GM21619 (cell line): Measurements from ENCODE around the gene HAGHL.
"Not testable (repeated sequence)": the region's sequence is repeated elsewhere in the genome, so short reads cannot be mapped to it uniquely, and the experiment has no call there.

Source experiments
- ATAC-seq: cut with Tn5 transposase; IDR thresholded peaks from one replicate; pipeline ENCODE4 v1.9.1; 2021; ENCODE audit not compliant: unreplicated experiment

HAGHL gene

GRCh38 chr16:751152-752006 lies 24.5 kb downstream of the HAGHL start:
- no peak for ATAC-seq

DNA sequence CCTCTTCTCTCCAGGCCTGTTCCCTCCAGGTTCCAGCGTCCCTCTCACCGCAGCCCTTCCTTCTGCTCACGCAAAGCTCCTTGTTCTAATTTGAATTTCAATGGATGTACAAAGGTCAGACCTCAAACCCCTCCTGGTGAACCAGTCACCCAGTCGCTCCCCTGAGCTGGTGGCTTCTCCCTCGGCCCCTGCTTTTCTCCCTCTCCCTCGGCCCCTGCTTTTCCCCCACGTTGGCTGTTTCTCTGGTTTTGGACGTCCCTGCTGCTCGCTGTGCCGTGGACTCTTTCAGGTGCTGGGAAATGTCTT lies 25.1 kb downstream of the HAGHL start:
- no peak for ATAC-seq

DNA sequence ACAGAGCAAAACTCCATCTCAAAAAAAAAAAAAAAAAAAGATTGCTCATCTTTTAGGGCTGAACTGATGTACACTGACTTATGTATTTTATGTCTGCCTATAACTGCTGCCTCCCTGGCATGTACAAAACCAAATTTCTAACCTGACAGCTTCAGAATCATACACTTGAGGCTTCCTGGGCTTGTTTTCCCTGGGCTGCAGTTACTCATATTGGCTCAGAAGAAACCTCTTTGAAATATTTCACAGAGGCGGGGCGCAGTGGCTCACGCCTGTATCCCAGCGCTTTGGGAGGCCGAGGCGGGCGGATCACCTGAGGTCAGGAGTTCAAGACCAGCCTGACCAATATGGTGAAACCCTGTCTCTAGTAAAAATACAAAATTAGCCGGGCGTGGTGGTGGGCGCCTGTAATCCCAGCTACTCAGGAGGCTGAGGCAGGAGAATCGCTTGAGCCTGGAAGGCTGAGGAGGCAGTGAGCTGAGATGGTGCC lies 27.3 kb downstream of the HAGHL start:
- ATAC-seq = not testable (repeated sequence)

GRCh38 chr16:754656-755055 lies 27.8 kb downstream of the HAGHL start:
- ATAC-seq = no peak

- ATAC-seq = no peak
These were observed 29.5 kb downstream of the HAGHL start for GRCh38 chr16:756428-756827.

GRCh38 chr16:759110-759910 lies 32.4 kb downstream of the HAGHL start:
- ATAC-seq = no peak

DNA sequence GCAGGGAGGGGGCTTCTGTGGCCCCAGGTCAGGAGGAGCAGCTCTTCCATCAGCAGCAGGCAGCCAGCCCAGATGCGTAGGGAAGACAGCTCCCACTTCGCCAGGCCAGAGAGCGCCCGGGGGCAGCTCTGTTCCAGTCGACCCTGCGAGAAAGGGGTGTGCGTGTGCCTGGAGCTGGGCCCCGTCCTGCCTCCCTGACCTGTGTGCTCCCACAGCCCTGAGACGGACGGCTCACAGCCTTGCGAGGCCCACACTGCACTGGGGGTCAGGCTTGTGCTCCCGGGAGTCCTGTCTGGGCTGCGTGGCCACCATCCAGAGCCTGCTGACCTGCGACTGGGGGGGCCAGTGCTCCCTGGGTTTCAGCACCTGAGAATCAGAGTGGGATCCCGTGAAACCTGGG lies 33.2 kb downstream of the HAGHL start:
- no peak for ATAC-seq

DNA sequence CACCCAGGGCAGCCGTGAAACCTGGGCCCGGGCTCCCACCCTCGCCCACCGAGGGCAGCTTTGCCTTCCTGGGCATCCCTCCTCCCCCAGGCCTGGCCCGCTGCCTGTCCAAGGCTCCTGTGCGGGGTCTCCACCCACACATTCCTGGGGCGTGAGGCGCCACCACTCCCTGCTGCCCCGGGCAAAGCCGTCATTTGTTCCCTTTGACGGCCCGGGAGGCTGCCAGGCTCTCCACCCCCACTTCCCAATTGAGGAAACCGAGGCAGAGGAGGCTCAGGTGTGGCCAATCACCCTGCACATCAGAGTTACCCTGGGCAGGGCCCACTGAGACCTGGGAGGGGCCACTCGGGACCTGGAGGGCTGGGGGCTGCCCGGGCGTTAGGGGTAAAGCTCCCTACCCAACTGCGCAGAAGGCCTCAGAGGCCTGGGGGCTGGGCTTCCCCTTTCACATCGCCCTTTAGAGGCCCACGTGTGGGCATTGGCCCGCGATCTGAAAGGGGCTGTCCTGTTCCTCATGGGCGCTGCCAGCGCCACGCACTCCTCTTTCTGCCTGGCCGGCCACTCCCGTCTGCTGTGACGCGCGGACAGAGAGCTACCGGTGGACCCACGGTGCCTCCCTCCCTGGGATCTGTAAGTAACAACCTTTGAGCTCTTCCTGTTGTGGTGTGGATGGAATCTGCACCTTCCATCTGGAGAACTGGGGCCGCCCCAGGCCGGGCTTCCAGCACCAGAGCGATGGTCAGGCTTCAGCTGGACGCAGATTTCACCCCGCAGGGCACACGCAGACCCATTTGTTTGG lies 33.8 kb downstream of the HAGHL start, which contains the start of gene MSLN:
Gene MSLN, plus strand, starts transcription at position 190 of the 799 bp plus-strand sequence. CDS start 1,947 bp downstream, outside the sequence.
- no peak for ATAC-seq

DNA sequence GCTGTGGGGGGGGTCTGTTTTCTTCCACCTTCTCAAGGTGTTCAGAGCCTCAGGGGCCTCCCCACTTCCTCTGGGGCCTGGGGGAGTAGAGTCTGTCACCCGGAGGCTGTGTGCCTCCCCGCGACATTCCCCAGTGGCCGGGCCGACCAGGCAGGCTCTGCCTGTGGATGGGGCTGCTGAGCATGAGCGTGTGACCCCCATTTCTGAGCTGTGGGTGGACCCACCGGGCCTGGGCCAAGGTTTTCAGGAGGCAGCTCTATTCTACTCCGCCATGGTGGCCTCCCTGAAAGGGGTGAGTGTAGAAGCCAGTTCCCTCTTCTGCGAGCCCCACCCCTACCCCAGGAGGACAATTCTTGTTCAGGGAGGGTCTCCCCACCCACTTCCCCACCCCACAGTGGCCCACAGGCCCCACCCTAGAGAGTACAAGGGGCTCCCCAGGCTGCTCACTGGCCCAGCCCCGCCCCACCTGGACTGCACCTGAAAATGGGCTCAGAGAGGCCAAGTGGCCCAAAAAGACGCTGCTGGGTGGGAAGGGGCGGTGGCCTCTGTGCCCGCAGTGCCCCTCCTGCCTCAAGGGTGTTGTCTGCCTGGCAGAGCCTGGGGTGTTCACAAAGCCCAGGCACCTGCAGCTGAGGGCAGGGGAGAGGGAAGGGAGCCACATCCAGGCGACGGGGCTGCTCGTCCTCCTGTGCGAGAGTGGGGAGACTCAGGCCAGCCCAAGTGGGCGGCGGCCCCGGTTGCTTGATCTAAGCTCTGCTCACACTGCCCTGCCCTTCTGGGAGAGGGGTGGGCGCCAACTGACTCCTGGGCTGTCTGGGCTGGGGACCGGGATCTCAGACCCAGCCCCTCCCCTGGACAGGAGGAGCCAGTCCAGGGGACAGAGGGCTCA lies 35.0 kb downstream of the HAGHL start:
- ATAC-seq = no peak

DNA sequence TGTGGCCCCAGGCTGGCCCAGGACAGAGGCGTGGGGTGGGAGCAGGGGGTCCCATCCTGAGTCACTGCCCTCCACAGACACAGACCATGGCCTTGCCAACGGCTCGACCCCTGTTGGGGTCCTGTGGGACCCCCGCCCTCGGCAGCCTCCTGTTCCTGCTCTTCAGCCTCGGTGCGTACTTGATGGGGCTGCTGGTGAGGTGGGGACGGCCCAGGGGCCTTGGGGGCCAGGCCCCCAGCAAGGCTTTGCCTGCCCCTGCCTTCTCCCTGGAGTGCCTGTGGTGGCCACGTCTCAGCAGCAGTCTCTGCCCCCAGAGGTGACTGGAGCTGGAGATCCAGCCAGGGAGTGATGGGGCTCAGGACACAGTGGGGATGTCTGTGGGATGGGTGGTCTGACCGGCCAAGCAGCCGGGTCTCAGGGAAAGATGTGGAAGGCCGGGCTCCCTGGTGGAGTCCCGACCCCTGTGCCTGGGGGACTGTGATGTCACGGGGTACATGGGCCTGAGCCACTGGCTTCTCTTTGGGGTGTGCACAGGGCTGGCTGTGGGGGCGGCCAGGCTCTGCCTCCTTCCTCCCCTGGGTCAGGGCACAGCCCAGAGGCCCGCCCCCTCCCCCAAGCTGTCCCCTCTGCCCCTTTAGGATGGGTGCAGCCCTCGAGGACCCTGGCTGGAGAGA lies 35.8 kb downstream of the HAGHL start:
- no peak for ATAC-seq

DNA sequence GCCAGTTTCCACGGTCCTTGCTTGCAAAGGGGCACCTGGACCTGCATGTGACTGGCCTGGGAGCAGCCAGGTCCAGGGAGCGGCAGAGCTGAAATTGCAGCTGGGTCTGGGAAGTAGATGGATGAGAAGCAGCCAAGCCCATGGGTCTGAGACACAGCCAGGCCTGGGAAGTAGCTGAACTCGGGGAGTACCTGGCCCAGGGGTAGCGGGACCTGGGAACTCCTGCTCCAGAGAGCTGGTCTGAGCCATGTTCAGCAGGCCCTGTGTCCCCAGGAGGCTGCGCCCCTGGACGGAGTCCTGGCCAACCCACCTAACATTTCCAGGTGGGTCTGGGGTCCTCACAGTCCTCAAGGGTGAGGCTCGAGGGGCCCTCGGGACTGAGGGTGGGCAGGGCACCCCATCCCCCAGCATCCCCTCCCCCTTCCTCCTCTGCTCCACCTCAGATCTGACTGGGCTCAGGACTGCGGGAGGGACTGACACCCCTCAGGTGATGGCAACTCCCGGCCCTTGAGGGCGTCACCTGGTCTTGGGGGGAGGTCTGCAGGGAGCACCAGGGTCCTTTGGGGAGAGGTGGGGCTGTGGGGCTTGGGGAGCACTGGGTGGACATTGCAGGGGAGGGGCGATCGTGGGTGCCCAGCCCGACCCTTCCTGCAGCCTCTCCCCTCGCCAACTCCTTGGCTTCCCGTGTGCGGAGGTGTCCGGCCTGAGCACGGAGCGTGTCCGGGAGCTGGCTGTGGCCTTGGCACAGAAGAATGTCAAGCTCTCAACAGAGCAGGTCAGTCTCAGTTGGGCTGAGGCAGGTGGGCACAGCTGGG lies 36.7 kb downstream of the HAGHL start:
- no peak for ATAC-seq

DNA sequence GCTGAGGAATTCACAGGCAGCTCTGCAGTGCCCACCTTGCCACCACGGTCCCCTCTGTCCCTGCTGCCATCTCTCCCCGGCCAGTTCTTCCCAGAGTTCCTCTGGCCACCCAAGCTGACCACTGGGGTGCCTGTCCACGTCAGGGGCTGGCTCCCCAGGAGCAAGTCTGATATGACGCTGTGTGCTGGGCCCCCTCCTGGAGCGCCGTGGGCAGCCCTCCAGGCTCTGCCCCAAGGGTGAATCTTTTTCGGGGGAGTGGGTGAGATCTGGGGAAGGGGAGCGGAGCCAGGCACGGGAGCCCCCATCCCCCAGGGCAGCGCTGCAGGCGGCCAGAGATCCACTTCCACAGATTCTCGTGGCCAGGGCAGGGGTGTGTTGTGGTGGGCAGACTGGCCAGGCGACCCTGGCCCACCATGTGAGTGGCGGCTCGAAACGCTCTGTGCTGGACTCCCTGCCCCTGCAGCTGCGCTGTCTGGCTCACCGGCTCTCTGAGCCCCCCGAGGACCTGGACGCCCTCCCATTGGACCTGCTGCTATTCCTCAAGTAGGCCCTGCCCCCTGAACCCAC lies 37.4 kb downstream of the HAGHL start:
- ATAC-seq = no peak

DNA sequence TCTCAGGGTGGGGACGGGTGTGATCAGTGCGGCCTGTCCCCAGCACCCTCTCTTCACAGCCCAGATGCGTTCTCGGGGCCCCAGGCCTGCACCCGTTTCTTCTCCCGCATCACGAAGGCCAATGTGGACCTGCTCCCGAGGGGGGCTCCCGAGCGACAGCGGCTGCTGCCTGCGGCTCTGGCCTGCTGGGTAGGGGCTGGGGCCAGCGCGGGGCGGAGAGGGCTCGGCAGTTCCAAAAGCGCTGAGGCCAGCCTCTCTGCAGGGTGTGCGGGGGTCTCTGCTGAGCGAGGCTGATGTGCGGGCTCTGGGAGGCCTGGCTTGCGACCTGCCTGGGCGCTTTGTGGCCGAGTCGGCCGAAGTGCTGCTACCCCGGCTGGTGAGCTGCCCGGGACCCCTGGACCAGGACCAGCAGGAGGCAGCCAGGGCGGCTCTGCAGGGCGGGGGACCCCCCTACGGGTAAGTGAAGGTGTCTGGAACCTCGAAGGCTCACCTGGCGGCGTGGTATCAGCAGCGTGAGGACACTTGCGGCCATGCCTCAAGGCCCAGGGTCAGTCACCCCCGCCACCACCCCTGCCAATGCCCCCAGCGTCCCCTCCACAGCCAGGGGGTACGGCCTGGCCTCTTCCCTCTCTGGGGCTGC lies 38.1 kb downstream of the HAGHL start:
- no peak for ATAC-seq

DNA sequence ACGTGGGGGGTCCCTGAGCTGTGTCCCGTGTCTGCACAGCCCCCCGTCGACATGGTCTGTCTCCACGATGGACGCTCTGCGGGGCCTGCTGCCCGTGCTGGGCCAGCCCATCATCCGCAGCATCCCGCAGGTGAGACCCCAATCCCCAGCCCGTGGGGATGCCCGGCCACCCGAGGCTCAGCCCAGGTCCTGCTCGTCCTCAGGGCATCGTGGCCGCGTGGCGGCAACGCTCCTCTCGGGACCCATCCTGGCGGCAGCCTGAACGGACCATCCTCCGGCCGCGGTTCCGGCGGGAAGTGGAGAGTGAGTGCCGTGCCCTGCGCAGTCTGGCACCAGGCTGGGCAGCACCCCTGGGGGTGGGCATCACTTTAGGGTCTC lies 38.6 kb downstream of the HAGHL start:
- no peak for ATAC-seq

DNA sequence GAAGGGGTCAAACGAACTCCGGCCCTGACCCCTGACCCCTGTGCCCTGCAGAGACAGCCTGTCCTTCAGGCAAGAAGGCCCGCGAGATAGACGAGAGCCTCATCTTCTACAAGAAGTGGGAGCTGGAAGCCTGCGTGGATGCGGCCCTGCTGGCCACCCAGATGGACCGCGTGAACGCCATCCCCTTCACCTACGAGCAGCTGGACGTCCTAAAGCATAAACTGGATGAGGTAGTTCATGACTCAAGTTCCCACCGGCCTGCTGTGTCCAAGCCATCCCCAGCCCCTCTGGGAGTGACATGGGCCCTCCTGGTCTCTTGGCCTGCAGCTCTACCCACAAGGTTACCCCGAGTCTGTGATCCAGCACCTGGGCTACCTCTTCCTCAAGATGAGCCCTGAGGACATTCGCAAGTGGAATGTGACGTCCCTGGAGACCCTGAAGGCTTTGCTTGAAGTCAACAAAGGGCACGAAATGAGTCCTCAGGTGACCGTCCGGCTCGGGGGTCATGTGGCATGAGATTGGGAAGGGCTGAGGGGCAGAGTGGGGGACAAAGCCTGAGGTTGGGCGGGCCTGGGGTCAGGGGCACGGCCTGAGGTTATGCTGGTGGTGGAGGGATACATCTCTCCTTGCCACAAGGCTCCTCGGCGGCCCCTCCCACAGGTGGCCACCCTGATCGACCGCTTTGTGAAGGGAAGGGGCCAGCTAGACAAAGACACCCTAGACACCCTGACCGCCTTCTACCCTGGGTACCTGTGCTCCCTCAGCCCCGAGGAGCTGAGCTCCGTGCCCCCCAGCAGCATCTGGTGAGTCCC lies 39.3 kb downstream of the HAGHL start:
- ATAC-seq = no peak

GRCh38 chr16:766820-767640 lies 40.1 kb downstream of the HAGHL start:
- no peak for ATAC-seq
